Measurements from ENCODE around the gene ATG4A.

The ATG4A gene

DNA sequence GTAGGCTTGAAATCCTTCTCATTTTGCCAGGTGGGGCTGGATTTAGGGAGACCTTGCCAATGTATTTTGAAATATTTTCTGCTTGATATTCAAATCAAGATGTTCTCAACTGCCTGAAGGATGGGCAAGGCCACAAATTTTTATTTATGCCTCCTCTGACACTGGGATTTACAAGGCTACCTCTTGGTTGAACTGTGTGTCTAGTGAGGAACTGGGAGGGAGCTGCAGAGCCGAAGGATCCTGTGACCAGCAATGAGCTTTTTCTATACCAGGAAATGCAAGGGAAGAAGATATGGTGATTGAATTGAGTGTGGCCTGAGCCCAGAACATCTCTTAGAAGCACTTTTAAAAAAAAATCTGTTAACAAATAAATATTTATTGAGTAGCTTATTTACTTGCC, 31.8 kb upstream of the ATG4A start:
- Histone ChIP-seq H3K36me3 (no peaks in the 10 kb centered on the region), H3K4me3 (ENCODE audit: low read depth in 1 of 2, low read length in 1 of 2) (no peak overlapping the region), H3K9me3 (no peaks in the 10 kb centered on the region), H3K27me3 (no peaks in the 10 kb centered on the region), H3K4me1 (ENCODE audit: control insufficient read depth in 1 of 2, insufficient read depth in 1 of 2, low read depth in 1 of 2, low read length in 1 of 2) (no peaks in the 10 kb centered on the region), H3K27ac (no peak overlapping the region)
- TF ChIP-seq, protein P1, sequence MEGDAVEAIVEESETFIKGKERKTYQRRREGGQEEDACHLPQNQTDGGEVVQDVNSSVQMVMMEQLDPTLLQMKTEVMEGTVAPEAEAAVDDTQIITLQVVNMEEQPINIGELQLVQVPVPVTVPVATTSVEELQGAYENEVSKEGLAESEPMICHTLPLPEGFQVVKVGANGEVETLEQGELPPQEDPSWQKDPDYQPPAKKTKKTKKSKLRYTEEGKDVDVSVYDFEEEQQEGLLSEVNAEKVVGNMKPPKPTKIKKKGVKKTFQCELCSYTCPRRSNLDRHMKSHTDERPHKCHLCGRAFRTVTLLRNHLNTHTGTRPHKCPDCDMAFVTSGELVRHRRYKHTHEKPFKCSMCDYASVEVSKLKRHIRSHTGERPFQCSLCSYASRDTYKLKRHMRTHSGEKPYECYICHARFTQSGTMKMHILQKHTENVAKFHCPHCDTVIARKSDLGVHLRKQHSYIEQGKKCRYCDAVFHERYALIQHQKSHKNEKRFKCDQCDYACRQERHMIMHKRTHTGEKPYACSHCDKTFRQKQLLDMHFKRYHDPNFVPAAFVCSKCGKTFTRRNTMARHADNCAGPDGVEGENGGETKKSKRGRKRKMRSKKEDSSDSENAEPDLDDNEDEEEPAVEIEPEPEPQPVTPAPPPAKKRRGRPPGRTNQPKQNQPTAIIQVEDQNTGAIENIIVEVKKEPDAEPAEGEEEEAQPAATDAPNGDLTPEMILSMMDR (IDR thresholded peaks at IDR 0.05): no peak

DNA sequence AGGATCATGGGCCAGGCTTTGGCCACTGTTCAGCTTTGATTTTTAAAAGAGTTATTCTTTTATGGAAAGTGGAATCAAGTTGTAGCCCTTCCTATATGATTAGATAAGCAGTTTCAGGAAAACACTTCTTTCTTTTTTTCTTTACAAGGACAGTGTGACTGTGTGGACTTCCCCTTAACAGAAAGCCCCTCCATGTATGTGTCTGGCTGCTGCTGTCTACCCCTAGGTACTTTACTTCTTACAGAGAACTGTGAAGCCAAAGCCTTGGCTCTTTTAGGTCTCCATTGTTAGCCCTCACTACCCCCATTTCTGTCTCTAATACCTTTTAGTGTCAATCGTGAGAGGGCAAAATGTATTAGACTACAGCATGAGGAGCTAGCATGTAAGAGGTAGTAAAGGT, 27.6 kb upstream of the ATG4A start:
- TF ChIP-seq, protein P1 (IDR thresholded peaks at IDR 0.05): no peak
- no peaks in the 10 kb centered on the region for H3K9me3 ChIP-seq
- H3K36me3 ChIP-seq: no peaks in the 10 kb centered on the region
- no peak overlapping the region for H3K27ac ChIP-seq
- no peaks in the 10 kb centered on the region for H3K27me3 ChIP-seq
- no peak overlapping the region for H3K4me3 ChIP-seq (ENCODE audit: low read depth in 1 of 2, low read length in 1 of 2)
- no peaks in the 10 kb centered on the region for H3K4me1 ChIP-seq (ENCODE audit: control insufficient read depth in 1 of 2, insufficient read depth in 1 of 2, low read depth in 1 of 2, low read length in 1 of 2)

DNA sequence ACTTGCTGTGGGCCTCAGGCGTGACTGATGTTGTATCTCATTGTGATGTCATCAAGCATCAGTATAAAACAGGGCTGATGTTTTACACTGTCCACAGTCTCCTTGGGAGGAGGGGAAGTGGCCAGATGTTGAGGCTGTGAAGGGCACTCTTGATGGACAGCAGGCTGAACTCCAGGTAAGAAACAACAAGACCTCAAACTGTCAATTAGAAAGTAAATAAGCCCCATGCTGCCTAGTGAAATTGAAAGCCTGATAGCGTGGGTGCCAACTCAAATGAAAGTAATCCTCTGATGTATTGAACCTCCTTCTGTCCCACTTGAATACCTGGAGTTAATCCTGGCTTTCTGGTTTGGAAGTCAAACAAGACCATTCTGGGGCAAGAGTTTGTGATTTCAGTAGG, 27.0 kb upstream of the ATG4A start:
- Histone ChIP-seq H3K9me3 (no peaks in the 10 kb centered on the region), H3K36me3 (no peaks in the 10 kb centered on the region), H3K4me3 (ENCODE audit: low read depth in 1 of 2, low read length in 1 of 2) (no peak overlapping the region), H3K4me1 (ENCODE audit: control insufficient read depth in 1 of 2, insufficient read depth in 1 of 2, low read depth in 1 of 2, low read length in 1 of 2) (no peaks in the 10 kb centered on the region), H3K27ac (no peak overlapping the region), H3K27me3 (no peaks in the 10 kb centered on the region)
- TF ChIP-seq, protein P1 (IDR thresholded peaks at IDR 0.05): no peak

DNA sequence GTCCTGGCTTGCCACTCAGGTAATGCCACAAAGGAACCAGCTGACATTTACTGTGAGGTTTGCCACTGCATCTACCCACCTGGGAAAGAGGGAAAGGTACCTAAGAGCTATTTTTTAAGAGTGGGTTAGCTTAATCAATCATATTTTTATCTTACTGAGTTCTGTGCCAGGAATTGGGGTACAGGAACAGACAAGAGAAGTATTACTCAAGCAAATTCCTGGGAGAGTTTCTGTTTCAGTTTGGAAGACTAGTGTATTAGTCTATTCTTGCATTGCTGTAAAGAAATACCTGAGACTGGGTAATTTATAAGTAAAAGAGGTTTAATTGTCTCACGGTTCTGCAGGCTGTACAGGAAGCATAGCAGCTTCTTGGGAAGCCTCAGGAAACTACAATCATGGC, 23.5 kb upstream of the ATG4A start:
- TF ChIP-seq, protein P1 (IDR thresholded peaks at IDR 0.05): no peak
- Histone ChIP-seq H3K27me3 (no peaks in the 10 kb centered on the region), H3K4me3 (ENCODE audit: low read depth in 1 of 2, low read length in 1 of 2) (no peak overlapping the region), H3K36me3 (no peaks in the 10 kb centered on the region), H3K9me3 (no peaks in the 10 kb centered on the region), H3K4me1 (ENCODE audit: control insufficient read depth in 1 of 2, insufficient read depth in 1 of 2, low read depth in 1 of 2, low read length in 1 of 2) (no peaks in the 10 kb centered on the region), H3K27ac (no peak overlapping the region)

DNA sequence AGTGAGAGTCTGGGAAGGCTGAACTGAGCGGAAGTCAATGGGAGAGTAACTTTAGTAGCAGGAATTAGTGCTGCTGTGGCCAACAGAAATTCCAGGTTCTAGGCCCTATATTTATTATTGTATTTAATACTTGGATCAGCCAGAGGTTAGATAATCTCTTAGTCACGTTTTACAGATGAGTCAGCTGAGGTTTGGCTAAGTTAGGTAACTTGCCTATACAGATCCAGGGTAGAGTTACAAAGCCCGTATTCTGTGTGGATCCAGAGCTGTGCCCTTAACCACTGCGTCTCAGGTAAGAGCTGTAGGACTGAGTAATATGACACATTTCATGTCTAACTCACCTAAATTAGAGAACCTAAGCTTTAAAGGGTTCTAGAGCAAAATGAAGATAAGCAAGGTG, 20.7 kb upstream of the ATG4A start:
- H3K27ac ChIP-seq: no peak overlapping the region
- no peaks in the 10 kb centered on the region for H3K9me3 ChIP-seq
- no peak overlapping the region for H3K4me3 ChIP-seq (ENCODE audit: low read depth in 1 of 2, low read length in 1 of 2)
- TF ChIP-seq, protein P1 (IDR thresholded peaks at IDR 0.05): no peak
- no peaks in the 10 kb centered on the region for H3K36me3 ChIP-seq
- no peaks in the 10 kb centered on the region for H3K27me3 ChIP-seq
- no peaks in the 10 kb centered on the region for H3K4me1 ChIP-seq (ENCODE audit: control insufficient read depth in 1 of 2, insufficient read depth in 1 of 2, low read depth in 1 of 2, low read length in 1 of 2)

DNA sequence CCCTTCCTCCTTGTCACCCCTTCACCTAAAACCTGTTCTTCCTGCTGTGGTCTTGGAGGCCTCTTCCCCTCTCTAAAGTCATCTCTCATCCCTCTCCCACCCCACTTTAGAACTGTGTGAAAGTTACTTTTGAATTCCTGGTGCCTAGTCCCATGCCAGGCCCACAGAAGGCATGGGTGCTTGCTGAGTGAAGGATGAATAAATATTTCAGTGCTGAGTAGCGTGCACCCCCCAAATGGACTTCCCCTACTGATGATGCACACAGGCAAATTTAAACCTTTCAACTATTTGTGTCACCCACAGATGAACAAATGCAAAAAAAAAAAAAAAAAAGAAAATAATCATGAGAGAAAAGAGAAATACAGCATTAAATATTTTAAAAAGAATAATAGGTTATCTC, 20.0 kb upstream of the ATG4A start:
- TF ChIP-seq, protein P1 (IDR thresholded peaks at IDR 0.05): no peak
- H3K4me3 ChIP-seq (ENCODE audit: low read depth in 1 of 2, low read length in 1 of 2): no peak overlapping the region
- H3K27ac ChIP-seq: no peak overlapping the region
- no peaks in the 10 kb centered on the region for H3K9me3 ChIP-seq
- no peaks in the 10 kb centered on the region for H3K36me3 ChIP-seq
- H3K4me1 ChIP-seq (ENCODE audit: control insufficient read depth in 1 of 2, insufficient read depth in 1 of 2, low read depth in 1 of 2, low read length in 1 of 2): no peaks in the 10 kb centered on the region
- H3K27me3 ChIP-seq: no peaks in the 10 kb centered on the region
